HG03575 (cell line): ENCODE measurements around the gene TAF4B.
"Not testable (repeated sequence)": the region's sequence is repeated elsewhere in the genome, so short reads cannot be mapped to it uniquely, and the experiment has no call there.

ENCODE experiments used
- ATAC-seq: cut with Tn5 transposase; IDR thresholded peaks from one replicate; pipeline ENCODE4 v1.9.1; 2021; ENCODE audit not compliant: unreplicated experiment, insufficient number of reproducible peaks, low FRiP score; ENCODE audit errors: extremely low read depth

TAF4B gene

DNA sequence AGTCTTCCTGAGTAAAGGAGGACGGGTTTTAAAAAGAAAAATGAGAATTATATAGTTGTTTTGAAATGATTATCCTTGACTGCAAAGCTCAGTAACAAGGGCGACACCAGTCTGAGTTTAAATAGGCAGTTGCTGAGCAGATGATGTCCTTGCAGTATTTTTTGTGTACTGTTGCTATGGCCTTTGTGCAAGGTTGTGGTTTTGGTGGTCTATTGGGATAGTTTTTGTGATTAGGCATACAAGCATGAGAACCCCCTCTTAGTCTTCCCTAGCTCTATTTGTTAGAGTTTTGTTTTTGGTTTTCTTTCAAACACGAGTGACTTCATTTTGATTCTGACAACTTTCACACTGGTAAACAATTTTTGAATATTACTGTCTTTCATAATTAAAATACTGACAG lies 64.1 kb downstream of the TAF4B start:
- no peak for ATAC-seq

GRCh38 chr18:26293982-26294381 lies 67.7 kb downstream of the TAF4B start:
- no peak for ATAC-seq

DNA sequence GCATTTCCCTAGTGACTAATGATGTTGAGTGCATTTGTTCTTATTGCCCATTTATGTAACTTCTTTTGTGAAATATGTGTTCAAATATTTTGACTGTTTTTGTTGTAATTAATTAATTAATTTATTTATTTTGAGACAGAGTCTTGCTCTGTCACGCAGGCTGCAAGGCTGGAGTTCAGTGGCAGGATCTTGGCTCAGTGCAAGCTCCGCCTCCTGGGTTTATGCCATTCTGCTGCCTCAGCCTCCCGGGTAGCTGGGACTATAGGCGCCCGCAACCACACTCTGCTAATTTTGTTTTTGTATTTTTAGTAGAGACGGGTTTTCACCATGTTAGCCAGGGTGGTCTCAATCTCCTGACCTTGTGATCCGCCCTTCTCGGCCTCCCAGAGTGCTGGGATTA lies 71.9 kb downstream of the TAF4B start:
- no peak for ATAC-seq

DNA sequence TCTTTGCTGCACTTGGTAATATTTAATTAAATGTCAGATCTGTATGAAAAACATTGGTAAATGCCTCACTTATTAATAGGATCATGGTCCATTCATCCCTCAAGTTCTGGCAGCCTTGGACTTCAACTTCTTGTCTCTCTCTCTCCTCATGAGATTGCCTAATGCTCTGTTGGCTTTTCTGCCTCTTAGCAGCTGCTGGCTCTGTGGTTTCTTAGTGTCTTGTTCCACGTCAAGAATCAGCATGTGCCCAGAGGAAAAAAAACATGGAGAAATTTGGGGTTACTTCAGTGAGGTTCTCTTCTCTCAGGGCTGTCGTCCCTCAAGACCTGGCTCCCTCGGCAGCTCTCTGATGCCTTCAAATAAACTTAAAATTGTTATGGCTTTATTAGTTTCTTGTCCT lies 75.4 kb downstream of the TAF4B start:
- ATAC-seq = no peak

GRCh38 chr18:26303222-26303621 lies 77.0 kb downstream of the TAF4B start:
- not testable (repeated sequence) for ATAC-seq

GRCh38 chr18:26304511-26304910 lies 78.3 kb downstream of the TAF4B start:
- ATAC-seq = no peak

- ATAC-seq = peak; percentile 80
Measured at GRCh38 chr18:26307161-26307773, 81.0 kb downstream of the TAF4B start.

DNA sequence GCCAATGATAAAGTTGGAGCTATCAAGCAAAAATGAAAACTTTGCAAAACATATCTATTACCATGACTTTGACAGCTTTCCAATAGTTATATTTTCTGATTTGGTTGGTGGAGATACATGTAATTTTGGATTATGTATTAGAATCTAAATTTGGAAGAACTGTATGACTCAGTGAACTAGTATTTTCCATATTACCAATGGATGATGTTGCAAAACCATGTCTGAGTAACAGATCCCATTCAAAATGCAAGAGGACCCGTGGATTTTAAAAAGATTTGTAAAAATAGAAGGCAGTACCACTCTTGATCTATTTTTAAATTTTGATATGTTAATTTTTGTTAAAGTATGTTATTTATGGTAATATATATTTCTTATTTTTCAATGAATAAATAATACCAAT lies 83.0 kb downstream of the TAF4B start:
- ATAC-seq = no peak

GRCh38 chr18:26312199-26312598 lies 86.0 kb downstream of the TAF4B start:
- ATAC-seq = no peak

DNA sequence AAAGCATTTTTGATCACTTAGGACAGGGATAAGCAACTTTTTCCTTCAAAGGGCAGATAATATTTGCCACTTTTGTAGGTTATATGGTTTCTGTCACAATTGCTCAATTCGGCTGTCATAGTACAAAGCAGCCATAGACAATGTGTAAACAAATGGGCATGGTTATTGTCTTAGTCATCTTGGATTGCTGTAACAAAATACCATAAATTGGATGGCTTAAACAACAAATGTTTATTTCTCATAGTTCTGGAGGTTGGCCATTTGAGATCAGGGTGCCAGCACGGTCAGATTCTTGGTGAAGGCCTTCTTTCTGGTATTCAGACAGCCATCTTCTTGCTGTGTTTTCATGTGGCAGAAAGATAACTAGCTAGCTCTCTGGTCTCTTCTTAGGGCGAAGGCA lies 91.2 kb downstream of the TAF4B start:
- no peak for ATAC-seq

- ATAC-seq = no peak
Measured at GRCh38 chr18:26320686-26321085, 94.4 kb downstream of the TAF4B start.

DNA sequence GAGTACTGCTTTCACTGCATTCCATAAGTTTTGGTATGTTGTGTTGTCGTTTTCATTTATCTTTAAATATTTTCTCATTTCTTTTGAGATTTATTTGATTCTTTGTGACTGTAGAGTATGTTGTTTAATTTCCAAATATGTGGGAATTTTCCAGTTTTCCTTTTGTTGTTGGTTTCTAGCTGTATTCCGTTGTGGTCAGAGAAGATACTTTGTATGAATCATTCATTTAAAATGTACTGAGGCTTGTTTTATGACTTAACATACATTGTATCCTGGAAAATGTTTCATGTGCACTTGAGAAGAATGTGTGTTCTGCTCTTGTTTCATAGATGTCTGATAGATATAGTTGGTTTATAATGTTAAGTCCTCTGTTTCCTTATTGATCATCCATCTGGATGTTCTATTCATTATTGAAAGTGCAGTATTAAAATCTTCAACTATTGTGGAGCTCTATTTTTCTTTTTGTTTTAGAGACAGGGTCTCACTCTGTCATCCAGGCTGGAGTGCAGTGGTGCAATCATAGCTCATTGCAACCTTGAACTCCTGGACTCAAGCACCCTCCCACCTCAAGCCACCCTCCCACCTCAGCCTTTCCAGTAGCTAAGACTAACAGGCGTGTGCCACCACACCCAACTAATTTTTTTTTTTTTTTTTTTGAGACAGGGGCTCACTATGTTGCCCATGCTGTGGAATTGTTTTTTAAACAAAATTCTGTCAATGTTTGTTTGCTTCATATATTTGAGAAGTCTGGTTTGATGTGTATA lies 96.8 kb downstream of the TAF4B start:
- ATAC-seq = no peak

DNA sequence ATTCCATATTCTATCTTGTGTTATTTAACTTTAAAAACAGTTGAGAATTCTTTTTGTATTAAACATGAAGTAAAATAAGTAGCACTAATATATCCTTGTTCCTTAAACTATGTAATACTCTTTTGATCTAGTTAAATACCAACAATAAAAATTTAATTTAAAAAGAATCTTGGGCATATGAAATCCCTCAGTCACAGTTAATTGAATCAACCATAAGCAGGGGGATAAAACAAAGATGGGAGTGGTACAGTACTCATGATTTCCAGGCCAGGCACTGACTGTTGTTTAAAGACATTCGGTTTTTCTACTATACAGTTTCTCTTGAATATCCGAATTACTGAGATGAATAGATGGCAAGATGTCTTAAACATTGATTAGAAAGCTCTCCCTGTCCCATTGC lies 99.5 kb downstream of the TAF4B start:
- ATAC-seq = no peak

- ATAC-seq = no peak
Measured at GRCh38 chr18:26327062-26327461, 100.8 kb downstream of the TAF4B start.

DNA sequence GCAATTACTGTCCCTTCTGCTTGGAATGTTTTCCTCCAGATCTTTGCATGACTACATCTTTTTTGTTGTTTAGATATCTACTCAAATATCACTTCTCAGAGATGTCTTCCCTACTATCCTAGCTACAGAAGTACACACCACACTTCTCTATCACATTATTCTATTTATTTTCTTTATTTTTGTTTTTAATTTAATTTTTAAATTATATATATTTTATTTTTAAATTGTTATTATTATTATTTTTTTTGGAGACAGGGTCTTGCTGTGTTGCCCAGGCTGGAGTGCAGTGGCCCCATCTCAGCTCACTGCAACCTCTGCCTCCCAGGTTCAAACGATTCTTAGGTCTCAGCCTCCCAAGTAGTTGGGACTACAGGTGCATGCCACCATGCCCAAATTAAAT lies 106.7 kb downstream of the TAF4B start:
- no peak for ATAC-seq

DNA sequence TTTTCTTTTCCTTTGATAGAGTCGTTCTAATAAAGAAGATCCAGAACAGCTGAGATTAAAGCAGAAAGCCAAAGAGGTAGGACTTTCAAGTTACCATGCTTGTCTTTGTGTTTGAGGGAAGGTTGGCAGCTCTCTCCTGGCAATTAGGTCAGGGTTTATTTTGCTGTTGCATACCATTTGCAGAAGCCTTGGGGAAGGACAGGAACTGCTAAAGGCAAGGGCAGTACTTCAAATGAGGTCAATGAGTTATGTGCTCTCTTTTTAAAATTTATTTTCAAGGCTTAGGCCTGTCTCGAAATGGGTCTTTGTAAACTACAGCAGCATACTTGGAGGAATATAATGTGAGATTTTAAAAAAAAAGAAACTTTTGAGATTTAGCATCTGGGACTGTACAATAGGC lies 108.9 kb downstream of the TAF4B start:
- no peak for ATAC-seq

DNA sequence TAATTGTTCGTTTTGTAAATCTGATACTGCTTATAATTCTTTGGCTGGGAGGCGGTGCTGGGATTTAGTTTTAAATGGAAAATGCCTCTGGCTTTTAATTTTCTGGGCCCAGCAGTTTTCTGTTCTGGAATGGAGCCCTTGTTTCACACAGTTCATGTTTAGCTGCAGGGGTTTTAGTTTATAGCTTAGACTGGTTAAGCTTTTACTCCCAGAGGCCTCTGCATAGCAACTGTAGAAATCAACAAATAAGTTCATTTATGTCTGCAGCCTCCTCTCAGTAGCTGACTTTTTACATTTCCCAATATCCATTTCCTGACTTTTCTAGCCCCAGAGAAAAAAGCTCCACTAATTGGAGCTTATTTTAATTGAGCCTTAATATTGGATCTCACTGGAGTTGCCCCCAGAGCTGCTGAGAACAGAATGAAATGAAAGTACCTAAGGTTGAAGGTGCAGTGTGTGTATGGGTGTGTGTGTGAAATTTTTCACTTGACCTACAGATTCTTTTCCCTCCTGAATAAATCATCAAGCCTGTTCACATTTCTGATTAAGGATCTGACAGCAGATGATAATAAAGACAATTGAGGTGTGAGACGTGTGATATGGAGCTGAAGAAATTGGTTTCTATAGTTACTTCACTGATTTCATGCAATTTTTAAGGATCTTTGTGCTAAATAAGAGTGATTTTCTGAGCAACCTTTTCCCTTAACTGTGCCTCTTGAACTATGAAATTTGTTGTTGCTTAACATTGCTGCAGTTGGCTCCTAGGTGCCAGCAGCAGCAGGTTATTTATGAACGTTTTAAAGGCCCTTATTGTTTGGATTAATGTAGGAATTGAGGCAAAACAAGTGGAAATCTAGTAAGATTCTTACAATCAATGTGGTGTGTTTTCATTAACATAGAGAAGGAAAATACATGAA lies 109.6 kb downstream of the TAF4B start:
- ATAC-seq = no peak

- no peak for ATAC-seq
Measured at GRCh38 chr18:26336572-26336971, 110.3 kb downstream of the TAF4B start.

GRCh38 chr18:26342646-26343045 lies 116.4 kb downstream of the TAF4B start:
- no peak for ATAC-seq

DNA sequence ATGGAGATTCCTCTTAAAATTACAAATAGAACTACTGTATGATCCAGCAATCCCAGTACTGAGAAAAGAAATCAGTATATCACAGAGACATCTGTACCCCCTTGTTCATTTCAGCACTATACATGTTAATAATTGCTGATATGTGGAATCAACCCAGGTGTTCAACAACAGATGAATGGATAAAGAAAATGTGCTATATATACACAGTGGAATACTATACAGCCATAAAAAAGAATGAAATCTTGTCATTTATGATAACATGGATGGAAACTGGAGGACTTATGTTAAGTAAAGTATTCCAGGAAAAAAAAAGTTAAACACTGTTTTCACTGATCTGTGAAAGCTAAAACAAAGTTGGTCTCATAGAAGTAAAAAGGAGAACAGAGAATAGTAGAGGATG lies 124.7 kb downstream of the TAF4B start:
- ATAC-seq = no peak
